ENCODE data around the gene ADAM33. TPM values are rescaled to one million over a fixed set of nuclear protein-coding genes. Genes with fewer than 3 reads are reported as not detected.
A peak's percentile ranks its signal among the peaks of the same experiment; 100 is the strongest.

The ADAM33 gene
- total RNA-seq, 3 donors from 2014 or later: 6.4 to 86.6 (median 9.7) TPM

DNA sequence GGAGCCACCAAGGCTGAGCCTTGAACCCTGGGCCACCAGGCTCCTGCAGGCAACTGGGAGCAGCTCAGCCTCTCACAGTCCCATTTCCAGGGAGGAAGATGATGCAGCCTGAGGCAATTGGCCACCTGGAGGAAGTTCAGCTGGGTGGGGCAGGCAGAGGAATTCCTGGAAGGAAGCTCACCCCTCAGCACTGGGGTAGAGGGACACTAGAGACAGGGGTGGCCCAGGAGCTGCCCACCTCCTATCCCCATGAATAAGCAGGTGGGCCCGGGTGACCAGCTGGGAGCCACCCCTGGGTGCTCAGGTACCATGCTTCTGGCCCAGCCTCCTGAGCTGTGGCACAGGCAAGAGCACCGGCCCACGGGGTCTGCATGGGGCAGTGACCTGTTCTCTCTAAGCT is 47.1 kb upstream of the ADAM33 start:
- Histone ChIP-seq H3K9me3 (no peaks in the 10 kb centered on the region), H3K4me1 (ENCODE audit: low read depth) (peaks cover under 1% of the 10 kb centered on the region), H3K36me3 (ENCODE audit: low read depth) (no peaks in the 10 kb centered on the region), H3K4me3 (no peak overlapping the region)
- DNase-seq (peak in 1 of 3 donors; percentile 9), ATAC-seq (peak; percentile 40)
- TF ChIP-seq, protein P1, sequence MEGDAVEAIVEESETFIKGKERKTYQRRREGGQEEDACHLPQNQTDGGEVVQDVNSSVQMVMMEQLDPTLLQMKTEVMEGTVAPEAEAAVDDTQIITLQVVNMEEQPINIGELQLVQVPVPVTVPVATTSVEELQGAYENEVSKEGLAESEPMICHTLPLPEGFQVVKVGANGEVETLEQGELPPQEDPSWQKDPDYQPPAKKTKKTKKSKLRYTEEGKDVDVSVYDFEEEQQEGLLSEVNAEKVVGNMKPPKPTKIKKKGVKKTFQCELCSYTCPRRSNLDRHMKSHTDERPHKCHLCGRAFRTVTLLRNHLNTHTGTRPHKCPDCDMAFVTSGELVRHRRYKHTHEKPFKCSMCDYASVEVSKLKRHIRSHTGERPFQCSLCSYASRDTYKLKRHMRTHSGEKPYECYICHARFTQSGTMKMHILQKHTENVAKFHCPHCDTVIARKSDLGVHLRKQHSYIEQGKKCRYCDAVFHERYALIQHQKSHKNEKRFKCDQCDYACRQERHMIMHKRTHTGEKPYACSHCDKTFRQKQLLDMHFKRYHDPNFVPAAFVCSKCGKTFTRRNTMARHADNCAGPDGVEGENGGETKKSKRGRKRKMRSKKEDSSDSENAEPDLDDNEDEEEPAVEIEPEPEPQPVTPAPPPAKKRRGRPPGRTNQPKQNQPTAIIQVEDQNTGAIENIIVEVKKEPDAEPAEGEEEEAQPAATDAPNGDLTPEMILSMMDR (IDR thresholded peaks at IDR 0.05): no peak
- intact Hi-C loops (cut with DNase I, micrococcal nuclease): no loop called here

DNA sequence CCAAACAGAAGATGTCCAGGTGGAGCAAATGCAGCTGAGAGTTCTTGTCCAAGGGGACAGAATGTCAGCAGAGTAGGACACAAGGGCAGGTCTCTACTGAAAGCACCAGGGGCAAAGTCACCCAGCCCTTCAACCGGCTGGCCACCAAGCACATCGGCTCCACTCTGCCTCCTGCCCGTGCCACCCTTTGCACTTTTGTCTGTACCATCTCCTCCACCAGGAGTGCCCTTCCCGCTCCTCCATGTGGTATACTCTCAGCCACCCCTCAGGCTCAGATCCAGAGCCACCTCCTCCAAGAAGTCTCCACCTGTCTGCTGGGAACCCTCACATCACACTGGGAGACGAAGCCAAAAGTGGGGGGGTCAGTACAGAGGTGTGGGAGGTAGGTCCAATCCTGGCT is 46.5 kb upstream of the ADAM33 start:
- no peak overlapping the region for H3K4me3 ChIP-seq
- TF ChIP-seq, protein P1 (IDR thresholded peaks at IDR 0.05): no peak
- DNase-seq: peak in 1 of 3 donors; percentile 21
- H3K36me3 ChIP-seq (ENCODE audit: low read depth): no peaks in the 10 kb centered on the region
- H3K9me3 ChIP-seq: no peaks in the 10 kb centered on the region
- intact Hi-C loops (cut with DNase I, micrococcal nuclease): no loop called here
- no peak for ATAC-seq
- no peaks in the 10 kb centered on the region for H3K4me1 ChIP-seq (ENCODE audit: low read depth)

DNA sequence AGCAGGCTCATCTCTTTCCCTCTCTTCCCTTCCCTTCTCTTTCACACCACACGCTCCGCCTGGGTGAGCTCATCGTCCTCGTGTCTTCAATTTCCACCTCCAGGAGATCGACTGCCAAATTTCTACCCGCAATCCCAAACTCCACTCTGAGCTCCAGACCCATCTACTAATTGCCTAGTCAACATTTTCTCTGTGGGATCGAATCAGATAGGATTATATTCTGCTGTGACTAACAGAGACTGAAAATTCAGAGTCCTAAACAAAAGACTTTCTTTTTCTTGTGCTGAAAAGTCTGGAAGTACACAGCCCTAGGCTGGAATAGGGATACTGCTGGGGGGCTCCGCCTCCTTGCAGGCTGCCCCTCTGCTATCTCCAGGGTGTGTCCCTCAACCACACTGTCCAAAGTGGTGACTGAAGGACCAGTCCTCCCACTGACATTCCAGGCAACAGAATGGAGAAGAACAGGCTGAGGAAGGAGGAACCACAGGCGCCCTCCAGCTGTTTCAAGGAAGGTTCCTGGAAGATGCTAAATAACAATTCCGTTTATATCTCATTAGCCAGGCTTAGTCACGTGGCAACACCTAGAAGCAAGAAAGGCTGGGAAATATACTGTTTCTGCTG is 45.7 kb upstream of the ADAM33 start:
- no peak overlapping the region for H3K4me3 ChIP-seq
- peak; percentile 44 for ATAC-seq
- H3K9me3 ChIP-seq: no peaks in the 10 kb centered on the region
- intact Hi-C loops (cut with DNase I, micrococcal nuclease): no loop called here
- peak in 1 of 3 donors; percentile 18 for DNase-seq
- H3K4me1 ChIP-seq (ENCODE audit: low read depth): no peaks in the 10 kb centered on the region
- no peaks in the 10 kb centered on the region for H3K36me3 ChIP-seq (ENCODE audit: low read depth)
- TF ChIP-seq, protein P1 (IDR thresholded peaks at IDR 0.05): no peak

DNA sequence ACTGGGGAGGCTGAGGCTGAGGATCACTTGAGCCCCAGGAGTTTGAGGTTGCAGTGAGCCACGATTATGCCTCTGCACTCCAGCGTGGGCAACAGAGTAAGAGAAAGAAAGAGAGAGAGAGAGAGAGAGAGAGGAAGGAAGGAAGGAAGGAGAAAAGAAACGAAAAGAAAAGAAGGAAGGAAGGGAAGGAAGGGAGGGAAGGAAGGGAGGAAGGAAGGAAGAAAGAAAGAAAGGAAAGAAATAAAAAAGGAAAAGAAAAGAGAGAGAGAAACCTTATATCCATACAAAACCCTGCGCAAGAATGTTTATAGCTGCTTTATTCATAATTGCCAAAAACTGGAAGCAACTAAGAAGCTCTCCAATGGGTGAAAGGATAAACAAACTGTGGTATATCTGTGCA is 42.5 kb upstream of the ADAM33 start:
- no peaks in the 10 kb centered on the region for H3K4me1 ChIP-seq (ENCODE audit: low read depth)
- H3K36me3 ChIP-seq (ENCODE audit: low read depth): no peaks in the 10 kb centered on the region
- no peak overlapping the region for H3K4me3 ChIP-seq
- TF ChIP-seq, protein P1 (IDR thresholded peaks at IDR 0.05): no peak
- intact Hi-C loops (cut with DNase I, micrococcal nuclease): no loop called here
- no peak for ATAC-seq
- H3K9me3 ChIP-seq: no peaks in the 10 kb centered on the region
- DNase-seq: peak in 1 of 3 donors; percentile 3

DNA sequence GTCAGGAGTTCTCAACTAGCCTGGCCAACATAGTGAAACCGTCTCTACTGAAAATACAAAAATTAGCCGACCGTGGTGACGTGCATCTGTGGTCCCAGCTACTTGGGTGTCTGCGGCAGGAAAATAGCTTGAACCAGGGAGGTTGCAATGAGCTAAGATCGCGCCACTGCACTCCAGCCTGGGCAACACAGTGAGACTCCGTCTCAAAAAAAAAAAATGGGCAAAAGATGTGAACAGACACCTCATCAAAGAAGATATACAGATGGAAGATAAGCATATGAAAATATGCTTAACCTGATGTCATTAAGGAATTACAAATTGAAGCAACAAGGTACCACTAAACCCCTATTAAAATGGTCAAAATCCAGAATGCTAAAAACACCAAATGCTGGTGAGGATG is 41.5 kb upstream of the ADAM33 start:
- H3K4me3 ChIP-seq: no peak overlapping the region
- TF ChIP-seq, protein P1 (IDR thresholded peaks at IDR 0.05): no peak
- intact Hi-C loops (cut with DNase I, micrococcal nuclease): no loop called here
- no peak for ATAC-seq
- H3K9me3 ChIP-seq: no peaks in the 10 kb centered on the region
- H3K4me1 ChIP-seq (ENCODE audit: low read depth): no peaks in the 10 kb centered on the region
- no peak for DNase-seq
- H3K36me3 ChIP-seq (ENCODE audit: low read depth): no peaks in the 10 kb centered on the region

DNA sequence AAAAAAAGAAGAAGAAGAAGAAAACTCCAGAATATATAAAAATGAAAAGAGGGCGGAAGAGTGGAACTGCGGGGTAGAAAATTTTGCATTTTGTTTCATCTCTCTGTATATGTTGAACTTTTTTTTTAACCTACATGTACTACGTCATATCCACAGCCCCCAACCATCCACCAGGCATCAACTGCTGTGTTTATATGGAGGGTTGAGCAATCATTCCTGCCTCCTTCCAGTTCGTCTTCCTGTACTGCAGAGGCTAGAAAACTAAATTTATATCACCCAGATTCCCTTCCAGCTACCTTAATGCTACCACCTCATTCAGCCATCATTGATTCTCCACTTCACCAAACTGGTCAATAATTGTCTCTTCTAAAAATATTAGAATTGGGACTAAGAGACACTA is 40.1 kb upstream of the ADAM33 start:
- no peaks in the 10 kb centered on the region for H3K36me3 ChIP-seq (ENCODE audit: low read depth)
- TF ChIP-seq, protein P1 (IDR thresholded peaks at IDR 0.05): no peak
- ATAC-seq: no peak
- no peaks in the 10 kb centered on the region for H3K9me3 ChIP-seq
- intact Hi-C loops (cut with DNase I, micrococcal nuclease): no loop called here
- H3K4me3 ChIP-seq: no peak overlapping the region
- DNase-seq: no peak
- H3K4me1 ChIP-seq (ENCODE audit: low read depth): no peaks in the 10 kb centered on the region
